CD8-positive, alpha-beta memory T cell (primary cell): ENCODE data around the gene GPSM1. TPM values are rescaled to one million over a fixed set of nuclear protein-coding genes. Genes with fewer than 3 reads are reported as not detected.

Experiments used
- CTCF ChIA-PET: fragments of 350-600 bp; sonication (Branson Sonifier 250); formaldehyde crosslinking; loops from one replicate; lab custom pipeline; 2021; ENCODE audit warnings: antibody characterized with exemption; lab: Charles Lee
- POLR2A ChIA-PET: fragments of 350-600 bp; sonication (Branson Sonifier 250); formaldehyde crosslinking; loops from one replicate; lab custom pipeline; 2021; ENCODE audit warnings: antibody characterized with exemption; lab: Charles Lee
- DNase-seq, 5 donors: peaks; one replicate each; pipeline versions ENCODE4 v3.0.0 to v3.0.0-alpha.2; 2020 to 2022; ENCODE audit warnings: mixed read lengths in 1 of 5
- H3K27ac ChIP-seq: one replicate; pipeline ENCODE4 v1.7.0; 2013; ENCODE audit warnings: low read depth, mild to moderate bottlenecking, low read length, moderate library complexity
- H3K27me3 ChIP-seq: 2 replicates; pipeline ENCODE4 v1.7.0; 2013; ENCODE audit warnings: low read length, mild to moderate bottlenecking; ENCODE audit not compliant: insufficient read depth, poor library complexity, severe bottlenecking
- H3K36me3 ChIP-seq: 2 replicates; pipeline ENCODE4 v1.7.0; 2013; ENCODE audit warnings: mild to moderate bottlenecking, low read length, moderate library complexity; ENCODE audit not compliant: insufficient read depth
- H3K4me1 ChIP-seq: 2 replicates; pipeline ENCODE4 v1.7.0; 2013; ENCODE audit warnings: mild to moderate bottlenecking, low read length, moderate library complexity; ENCODE audit not compliant: insufficient read depth
- H3K4me3 ChIP-seq: 2 replicates; pipeline ENCODE4 v1.7.0; 2013; ENCODE audit warnings: mild to moderate bottlenecking, low read length
- H3K9me3 ChIP-seq: 2 replicates; pipeline ENCODE4 v1.7.0; 2013; ENCODE audit warnings: mild to moderate bottlenecking, low read length
- H3K27ac Mint-ChIP-seq, 8 donors: one replicate each; pipeline ENCODE4 v1.8.0; 2020 to 2021; ENCODE audit warnings: mixed read lengths in 8 of 8, mild to moderate bottlenecking in 6 of 8, inconsistent platforms in 3 of 8, moderate library complexity in 3 of 8
- H3K27me3 Mint-ChIP-seq, 2 donors: one replicate each; pipeline ENCODE4 v1.8.0; 2020 to 2021; ENCODE audit warnings: mixed read lengths in 2 of 2, mild to moderate bottlenecking in 1 of 2, moderate library complexity in 1 of 2
- H3K36me3 Mint-ChIP-seq, 3 donors: one replicate each; pipeline ENCODE4 v1.8.0; 2020 to 2021; ENCODE audit warnings: mixed read lengths in 3 of 3, inconsistent platforms in 1 of 3, mild to moderate bottlenecking in 1 of 3
- H3K4me1 Mint-ChIP-seq, 3 donors: one replicate each; pipeline ENCODE4 v1.8.0; 2020 to 2021; ENCODE audit warnings: mixed read lengths in 3 of 3, inconsistent platforms in 1 of 3, mild to moderate bottlenecking in 1 of 3
- H3K4me3 Mint-ChIP-seq, 7 donors: one replicate each; pipeline ENCODE4 v1.8.0; 2020 to 2021; ENCODE audit warnings: mixed read lengths in 7 of 7, mild to moderate bottlenecking in 6 of 7, moderate library complexity in 4 of 7, inconsistent platforms in 2 of 7
- H3K9me3 Mint-ChIP-seq, 5 donors: one replicate each; pipeline ENCODE4 v1.8.0; 2020 to 2022; ENCODE audit warnings: mixed read lengths in 5 of 5, mild to moderate bottlenecking in 3 of 5, moderate library complexity in 2 of 5, inconsistent platforms in 1 of 5
- polyA plus RNA-seq: library from polyadenylated mRNA; unstranded; fragments of 300-500 nt; fragmentation: Illumina TruSeq; gene quantifications from one replicate; pipeline ENCODE4 v1.2.3, GENCODE V29; 2021
- total RNA-seq, 2 experiments: library from RNA; stranded (reverse); gene quantifications; one replicate each; pipeline ENCODE4 v1.2.3, GENCODE V29; 2021

Gene GPSM1
- total and polyA plus RNA-seq, 3 experiments from 2014 or later, result 1.7 to 7.5 (median 6.8) TPM

- H3K4me3 ChIP-seq, result no peak overlapping the region
- H3K9me3 Mint-ChIP-seq, result no peaks in the 10 kb centered on the region
- CTCF ChIA-PET, result no interaction called here
- H3K27me3 ChIP-seq, result no peaks in the 10 kb centered on the region
- H3K27ac Mint-ChIP-seq, result no peak overlapping the region
- no peaks in the 10 kb centered on the region for H3K36me3 ChIP-seq
- no peaks in the 10 kb centered on the region for H3K36me3 Mint-ChIP-seq
- DNase-seq, result no peak
- no peaks in the 10 kb centered on the region for H3K4me1 ChIP-seq
- peaks cover 3 to 4% of the 10 kb centered on the region in 2 donors for H3K27me3 Mint-ChIP-seq
- H3K9me3 ChIP-seq, result no peaks in the 10 kb centered on the region
- no peaks in the 10 kb centered on the region for H3K4me1 Mint-ChIP-seq
- POLR2A ChIA-PET, result no interaction called here
- H3K27ac ChIP-seq, result no peak overlapping the region
- H3K4me3 Mint-ChIP-seq, result no peak overlapping the region
Observed at GRCh38 chr9:136299541-136299940, 27.8 kb upstream of the GPSM1 start.

GRCh38 chr9:136300016-136300545 lies 27.3 kb upstream of the GPSM1 start:
- POLR2A ChIA-PET, result no interaction called here
- H3K9me3 Mint-ChIP-seq, result no peaks in the 10 kb centered on the region
- no peak overlapping the region for H3K27ac Mint-ChIP-seq
- DNase-seq, result no peak
- CTCF ChIA-PET, result interaction anchor here (1.0 kb wide), 1 partner anchor 86 kb away, joined by 5 read pairs; no protein-coding TSS in a partner anchor
- peaks cover 3 to 4% of the 10 kb centered on the region in 2 donors for H3K27me3 Mint-ChIP-seq
- H3K27ac ChIP-seq, result no peak overlapping the region
- H3K4me3 Mint-ChIP-seq, result no peak overlapping the region
- H3K27me3 ChIP-seq, result no peaks in the 10 kb centered on the region
- H3K9me3 ChIP-seq, result no peaks in the 10 kb centered on the region
- no peaks in the 10 kb centered on the region for H3K4me1 ChIP-seq
- no peaks in the 10 kb centered on the region for H3K36me3 ChIP-seq
- no peaks in the 10 kb centered on the region for H3K4me1 Mint-ChIP-seq
- H3K4me3 ChIP-seq, result no peak overlapping the region
- no peaks in the 10 kb centered on the region for H3K36me3 Mint-ChIP-seq

- Mint-ChIP-seq H3K4me3 (no peak overlapping the region), H3K4me1 (no peaks in the 10 kb centered on the region), H3K27me3 (peaks cover 4% of the 10 kb centered on the region in 2 donors), H3K9me3 (no peaks in the 10 kb centered on the region), H3K36me3 (no peaks in the 10 kb centered on the region), H3K27ac (no peak overlapping the region)
- H3K9me3 ChIP-seq, result no peaks in the 10 kb centered on the region
- H3K36me3 ChIP-seq, result no peaks in the 10 kb centered on the region
- ChIA-PET CTCF (interaction anchor here (0.7 to 1.0 kb wide), 2 partner anchors 46 to 85 kb away, joined by 3 to 5 read pairs; no protein-coding TSS in a partner anchor), POLR2A (no interaction called here)
- no peak overlapping the region for H3K27ac ChIP-seq
- H3K4me3 ChIP-seq, result no peak overlapping the region
- no peaks in the 10 kb centered on the region for H3K27me3 ChIP-seq
- DNase-seq, result no peak
- no peaks in the 10 kb centered on the region for H3K4me1 ChIP-seq
Observed at GRCh38 chr9:136300866-136301265, 26.5 kb upstream of the GPSM1 start.

GRCh38 chr9:136302527-136302926 lies 24.8 kb upstream of the GPSM1 start:
- ChIA-PET POLR2A (no interaction called here), CTCF (no interaction called here)
- Mint-ChIP-seq H3K27ac (no peak overlapping the region), H3K36me3 (no peaks in the 10 kb centered on the region), H3K4me3 (no peak overlapping the region), H3K4me1 (peaks cover 4 to 7% (median 5%) of the 10 kb centered on the region in 3 donors), H3K27me3 (peaks cover 4% of the 10 kb centered on the region in 2 donors), H3K9me3 (no peaks in the 10 kb centered on the region)
- Histone ChIP-seq H3K4me1 (no peaks in the 10 kb centered on the region), H3K27me3 (no peaks in the 10 kb centered on the region), H3K36me3 (no peaks in the 10 kb centered on the region), H3K9me3 (no peaks in the 10 kb centered on the region), H3K27ac (no peak overlapping the region), H3K4me3 (no peak overlapping the region)
- no peak for DNase-seq

- ChIA-PET CTCF (no interaction called here), POLR2A (no interaction called here)
- Histone ChIP-seq H3K4me1 (no peaks in the 10 kb centered on the region), H3K4me3 (no peak overlapping the region), H3K36me3 (no peaks in the 10 kb centered on the region), H3K27me3 (no peaks in the 10 kb centered on the region), H3K9me3 (no peaks in the 10 kb centered on the region), H3K27ac (no peak overlapping the region)
- Mint-ChIP-seq H3K4me3 (no peak overlapping the region), H3K27me3 (peaks cover 4% of the 10 kb centered on the region in 2 donors), H3K4me1 (peaks cover 4 to 7% (median 5%) of the 10 kb centered on the region in 3 donors), H3K36me3 (no peaks in the 10 kb centered on the region), H3K9me3 (no peaks in the 10 kb centered on the region), H3K27ac (no peak overlapping the region)
- DNase-seq, result no peak
Observed at GRCh38 chr9:136303066-136303824, 24.1 kb upstream of the GPSM1 start.

- Histone ChIP-seq H3K36me3 (no peaks in the 10 kb centered on the region), H3K4me1 (no peaks in the 10 kb centered on the region), H3K27me3 (no peaks in the 10 kb centered on the region), H3K4me3 (no peak within 1 kb of the TSS), H3K9me3 (no peaks in the 10 kb centered on the region), H3K27ac (no peak within 1 kb of the TSS)
- no peak for DNase-seq
- H3K9me3 Mint-ChIP-seq, result no peaks in the 10 kb centered on the region
- H3K4me1 Mint-ChIP-seq, result peaks cover 4 to 7% (median 5%) of the 10 kb centered on the region in 3 donors
- H3K27me3 Mint-ChIP-seq, result peaks cover 0 to 4% of the 10 kb centered on the region in 2 donors
- H3K4me3 Mint-ChIP-seq, result no peak within 1 kb of the TSS
- H3K36me3 Mint-ChIP-seq, result no peaks in the 10 kb centered on the region
- POLR2A ChIA-PET, result no interaction called here
- H3K27ac Mint-ChIP-seq, result no peak within 1 kb of the TSS
- CTCF ChIA-PET, result no interaction called here
Observed at GRCh38 chr9:136303825-136304416, 23.4 kb upstream of the GPSM1 start, which contains the start of gene CCDC187. Gene CCDC187 (minus strand): TSS chr9:136304094. CDS start chr9:136303830, 264 bp downstream.

GRCh38 chr9:136304456-136304855 lies 22.9 kb upstream of the GPSM1 start:
- H3K9me3 ChIP-seq, result no peaks in the 10 kb centered on the region
- H3K4me3 Mint-ChIP-seq, result no peak overlapping the region
- H3K27ac ChIP-seq, result no peak overlapping the region
- no peaks in the 10 kb centered on the region for H3K27me3 ChIP-seq
- CTCF ChIA-PET, result no interaction called here
- POLR2A ChIA-PET, result no interaction called here
- H3K4me1 ChIP-seq, result no peaks in the 10 kb centered on the region
- H3K36me3 ChIP-seq, result no peaks in the 10 kb centered on the region
- peaks cover 4 to 7% (median 5%) of the 10 kb centered on the region in 3 donors for H3K4me1 Mint-ChIP-seq
- H3K9me3 Mint-ChIP-seq, result no peaks in the 10 kb centered on the region
- peaks cover 0 to 4% of the 10 kb centered on the region in 2 donors for H3K27me3 Mint-ChIP-seq
- H3K36me3 Mint-ChIP-seq, result no peaks in the 10 kb centered on the region
- no peak for DNase-seq
- H3K4me3 ChIP-seq, result no peak overlapping the region
- H3K27ac Mint-ChIP-seq, result no peak overlapping the region

GRCh38 chr9:136304981-136305380 lies 22.4 kb upstream of the GPSM1 start:
- H3K27me3 ChIP-seq, result no peaks in the 10 kb centered on the region
- CTCF ChIA-PET, result no interaction called here
- no peaks in the 10 kb centered on the region for H3K9me3 ChIP-seq
- Mint-ChIP-seq H3K4me1 (peaks cover 4 to 7% (median 5%) of the 10 kb centered on the region in 3 donors), H3K27ac (no peak overlapping the region), H3K36me3 (no peaks in the 10 kb centered on the region), H3K4me3 (no peak overlapping the region), H3K27me3 (peaks cover 0 to 2% of the 10 kb centered on the region in 2 donors), H3K9me3 (no peaks in the 10 kb centered on the region)
- H3K4me3 ChIP-seq, result no peak overlapping the region
- POLR2A ChIA-PET, result no interaction called here
- no peaks in the 10 kb centered on the region for H3K36me3 ChIP-seq
- DNase-seq, result no peak
- no peak overlapping the region for H3K27ac ChIP-seq
- no peaks in the 10 kb centered on the region for H3K4me1 ChIP-seq
